Measurements from ENCODE around the gene IKZF3.

The IKZF3 gene

DNA sequence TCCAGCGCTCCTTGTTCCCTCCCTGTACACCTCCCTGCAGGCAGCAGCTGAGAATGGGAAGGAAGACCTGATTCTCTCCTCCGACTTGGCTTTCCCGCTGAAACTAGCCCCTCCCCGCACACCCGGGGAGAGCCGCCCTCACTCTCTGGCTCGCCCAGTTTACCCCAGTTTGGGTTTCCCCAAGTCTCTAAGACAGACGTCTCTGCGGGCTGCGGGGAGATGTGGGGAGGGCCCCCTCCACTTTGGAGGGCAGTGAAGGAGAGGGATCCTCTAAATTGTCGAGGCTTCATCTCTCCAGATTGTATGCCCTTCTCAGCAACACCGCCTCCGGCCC lies 125.6 kb downstream of the IKZF3 start:
- no peaks in the 10 kb centered on the region for H3K4me1 ChIP-seq (ENCODE audit: insufficient read depth, low read length, poor library complexity, severe bottlenecking)
- H3K9ac ChIP-seq (ENCODE audit: low read depth, low read length, poor library complexity, severe bottlenecking), result no peak overlapping the region
- H3K27me3 ChIP-seq (ENCODE audit: insufficient read depth, low read length, poor library complexity, severe bottlenecking), result no peaks in the 10 kb centered on the region
- no peaks in the 10 kb centered on the region for H3K36me3 ChIP-seq (ENCODE audit: insufficient read depth, low read length)
- no peaks in the 10 kb centered on the region for H3K9me3 ChIP-seq (ENCODE audit: insufficient read depth, low read depth, low read length)
- H3K79me2 ChIP-seq (ENCODE audit: insufficient read depth, low read length), result no peaks in the 10 kb centered on the region
- no peaks in the 10 kb centered on the region for H3K9me2 ChIP-seq (replicated peaks; ENCODE audit: low read depth, low read length)
- TF ChIP-seq EZH2phosphoT487 (IDR thresholded peaks at IDR 0.05; ENCODE audit: borderline replicate concordance), result no peak
- TF ChIP-seq, protein P1, sequence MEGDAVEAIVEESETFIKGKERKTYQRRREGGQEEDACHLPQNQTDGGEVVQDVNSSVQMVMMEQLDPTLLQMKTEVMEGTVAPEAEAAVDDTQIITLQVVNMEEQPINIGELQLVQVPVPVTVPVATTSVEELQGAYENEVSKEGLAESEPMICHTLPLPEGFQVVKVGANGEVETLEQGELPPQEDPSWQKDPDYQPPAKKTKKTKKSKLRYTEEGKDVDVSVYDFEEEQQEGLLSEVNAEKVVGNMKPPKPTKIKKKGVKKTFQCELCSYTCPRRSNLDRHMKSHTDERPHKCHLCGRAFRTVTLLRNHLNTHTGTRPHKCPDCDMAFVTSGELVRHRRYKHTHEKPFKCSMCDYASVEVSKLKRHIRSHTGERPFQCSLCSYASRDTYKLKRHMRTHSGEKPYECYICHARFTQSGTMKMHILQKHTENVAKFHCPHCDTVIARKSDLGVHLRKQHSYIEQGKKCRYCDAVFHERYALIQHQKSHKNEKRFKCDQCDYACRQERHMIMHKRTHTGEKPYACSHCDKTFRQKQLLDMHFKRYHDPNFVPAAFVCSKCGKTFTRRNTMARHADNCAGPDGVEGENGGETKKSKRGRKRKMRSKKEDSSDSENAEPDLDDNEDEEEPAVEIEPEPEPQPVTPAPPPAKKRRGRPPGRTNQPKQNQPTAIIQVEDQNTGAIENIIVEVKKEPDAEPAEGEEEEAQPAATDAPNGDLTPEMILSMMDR (conservative IDR thresholded peaks at IDR 0.05; ENCODE audit: low read length), result no peak
- no peaks in the 10 kb centered on the region for H3F3A ChIP-seq (ENCODE audit: low read depth)
- no peak overlapping the region for H3K4me2 ChIP-seq (ENCODE audit: low read depth, low read length, poor library complexity, severe bottlenecking)
- H3K4me3 ChIP-seq (ENCODE audit: low read length, poor library complexity, severe bottlenecking), result no peak overlapping the region
- H4K20me1 ChIP-seq (ENCODE audit: insufficient read depth, low read length, poor library complexity, severe bottlenecking), result no peaks in the 10 kb centered on the region
- H2AFZ ChIP-seq (ENCODE audit: low read length), result no peak overlapping the region

DNA sequence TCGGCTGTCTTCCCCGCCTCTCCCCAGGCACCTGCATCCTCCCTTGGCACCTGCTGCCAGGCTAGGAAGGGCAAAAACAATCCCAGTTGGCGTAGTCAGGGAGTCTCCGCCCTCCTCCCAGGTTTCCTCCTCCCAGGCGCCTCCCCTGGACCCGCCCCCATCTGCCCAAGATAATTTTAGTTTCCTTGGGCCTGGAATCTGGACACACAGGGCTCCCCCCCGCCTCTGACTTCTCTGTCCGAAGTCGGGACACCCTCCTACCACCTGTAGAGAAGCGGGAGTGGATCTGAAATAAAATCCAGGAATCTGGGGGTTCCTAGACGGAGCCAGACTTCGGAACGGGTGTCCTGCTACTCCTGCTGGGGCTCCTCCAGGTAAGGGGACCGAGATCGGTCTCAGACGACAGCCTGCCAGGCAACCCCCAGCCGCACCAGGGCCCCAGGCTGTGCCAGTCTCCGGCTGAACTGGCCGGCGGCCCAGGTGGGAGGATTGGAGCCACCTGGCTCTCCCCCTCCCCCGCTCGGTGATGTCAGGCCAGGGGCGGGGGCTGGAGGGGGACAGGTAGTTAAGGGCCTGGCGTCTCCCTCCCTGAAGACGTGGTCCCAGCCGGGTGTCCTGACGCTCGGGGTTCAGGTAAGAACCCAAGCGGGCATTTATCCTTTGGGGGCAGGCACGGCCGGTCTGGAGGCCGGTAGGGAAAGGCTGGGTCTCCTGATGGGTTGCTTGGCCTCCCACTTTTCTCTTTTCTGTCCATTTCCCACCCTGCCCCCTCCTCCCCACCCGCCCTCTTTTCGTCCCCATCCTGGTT lies 126.1 kb downstream of the IKZF3 start, which contains the start of gene GRB7:
Gene GRB7, plus strand, starts transcription at position 179 of the 808 bp plus-strand sequence. CDS start 4,364 bp downstream, outside the sequence.
- H4K20me1 ChIP-seq (ENCODE audit: insufficient read depth, low read length, poor library complexity, severe bottlenecking), result no peaks in the 10 kb centered on the region
- no peak within 1 kb of the TSS for H3K9ac ChIP-seq (ENCODE audit: low read depth, low read length, poor library complexity, severe bottlenecking)
- no peaks in the 10 kb centered on the region for H3K79me2 ChIP-seq (ENCODE audit: insufficient read depth, low read length)
- no peak within 1 kb of the TSS for H2AFZ ChIP-seq (ENCODE audit: low read length)
- no peaks in the 10 kb centered on the region for H3K27me3 ChIP-seq (ENCODE audit: insufficient read depth, low read length, poor library complexity, severe bottlenecking)
- H3K4me2 ChIP-seq (ENCODE audit: low read depth, low read length, poor library complexity, severe bottlenecking), result no peak within 1 kb of the TSS
- H3K9me2 ChIP-seq (replicated peaks; ENCODE audit: low read depth, low read length), result no peaks in the 10 kb centered on the region
- H3K9me3 ChIP-seq (ENCODE audit: insufficient read depth, low read depth, low read length), result no peaks in the 10 kb centered on the region
- no peaks in the 10 kb centered on the region for H3K4me1 ChIP-seq (ENCODE audit: insufficient read depth, low read length, poor library complexity, severe bottlenecking)
- H3K36me3 ChIP-seq (ENCODE audit: insufficient read depth, low read length), result no peaks in the 10 kb centered on the region
- no peak within 1 kb of the TSS for H3K4me3 ChIP-seq (ENCODE audit: low read length, poor library complexity, severe bottlenecking)
- no peak for TF ChIP-seq EZH2phosphoT487 (IDR thresholded peaks at IDR 0.05; ENCODE audit: borderline replicate concordance)
- no peaks in the 10 kb centered on the region for H3F3A ChIP-seq (ENCODE audit: low read depth)

DNA sequence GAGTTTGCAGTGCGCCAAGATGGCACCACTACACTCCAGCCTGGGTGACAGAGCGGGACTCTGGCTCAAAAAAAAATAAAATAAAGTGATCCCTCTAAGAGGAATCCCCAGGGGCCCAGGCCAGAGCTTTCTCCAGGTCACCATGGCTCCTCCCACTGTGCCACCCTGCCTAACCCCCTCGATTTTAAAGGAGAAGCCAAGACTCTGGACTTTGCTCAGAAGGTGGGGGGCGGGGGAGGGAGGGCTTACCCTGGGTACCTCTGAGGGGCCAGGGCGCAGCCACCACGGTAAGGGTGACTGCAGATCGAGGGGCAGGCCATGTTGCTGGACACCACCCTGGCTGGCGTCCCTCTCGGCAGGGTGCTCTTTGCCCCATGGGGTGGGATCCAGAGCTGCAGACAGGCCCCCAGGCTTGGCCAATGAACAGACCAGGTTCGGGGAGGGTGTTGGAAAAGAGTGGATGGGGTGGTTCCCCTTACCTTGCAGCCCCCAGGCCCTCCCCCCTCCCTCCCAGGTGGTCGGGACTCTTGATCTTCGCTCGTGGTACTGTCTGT lies 126.8 kb downstream of the IKZF3 start:
- Histone ChIP-seq H3F3A (ENCODE audit: low read depth) (no peaks in the 10 kb centered on the region), H3K27me3 (ENCODE audit: insufficient read depth, low read length, poor library complexity, severe bottlenecking) (no peaks in the 10 kb centered on the region), H3K4me3 (ENCODE audit: low read length, poor library complexity, severe bottlenecking) (no peak overlapping the region), H3K4me1 (ENCODE audit: insufficient read depth, low read length, poor library complexity, severe bottlenecking) (no peaks in the 10 kb centered on the region), H3K9me3 (ENCODE audit: insufficient read depth, low read depth, low read length) (no peaks in the 10 kb centered on the region), H3K4me2 (ENCODE audit: low read depth, low read length, poor library complexity, severe bottlenecking) (no peak overlapping the region), H4K20me1 (ENCODE audit: insufficient read depth, low read length, poor library complexity, severe bottlenecking) (no peaks in the 10 kb centered on the region), H3K9me2 (replicated peaks; ENCODE audit: low read depth, low read length) (no peaks in the 10 kb centered on the region), H2AFZ (ENCODE audit: low read length) (no peak overlapping the region), H3K36me3 (ENCODE audit: insufficient read depth, low read length) (no peaks in the 10 kb centered on the region), H3K79me2 (ENCODE audit: insufficient read depth, low read length) (no peaks in the 10 kb centered on the region), H3K9ac (ENCODE audit: low read depth, low read length, poor library complexity, severe bottlenecking) (no peak overlapping the region)
- TF ChIP-seq EZH2phosphoT487 (IDR thresholded peaks at IDR 0.05; ENCODE audit: borderline replicate concordance), result no peak
- TF ChIP-seq, protein P1 (conservative IDR thresholded peaks at IDR 0.05; ENCODE audit: low read length), result no peak

Data from Loucy (cell line).